ENCODE data around the gene ITGAX. TPM values are rescaled to one million over a fixed set of nuclear protein-coding genes. Genes with fewer than 3 reads are reported as not detected.

ITGAX gene
- total and polyA plus RNA-seq, 2 donors (not counting 1 experiment from before 2014, with no cell fraction given) = under 0.01 TPM; not detected in 1

DNA sequence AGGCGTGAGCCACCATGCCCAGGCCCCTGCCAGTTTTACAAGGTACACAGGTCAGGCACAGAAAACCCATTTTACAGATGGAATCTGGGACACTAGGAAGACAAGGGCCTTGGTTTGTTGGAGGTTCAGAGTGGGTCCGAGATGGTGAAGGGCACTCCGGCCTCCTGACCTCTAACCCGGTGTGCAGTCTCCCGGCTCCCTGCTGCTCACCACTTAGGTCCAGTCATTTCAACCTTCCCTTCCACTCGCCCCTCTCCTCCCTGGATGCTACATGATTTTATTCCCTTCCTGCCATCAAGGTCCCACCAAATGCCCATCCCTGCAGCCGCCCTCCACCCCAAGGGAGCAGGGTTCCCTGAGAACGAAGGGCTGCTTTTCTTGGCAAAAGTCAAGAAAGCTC, 8.7 kb downstream of the ITGAX start:
- no peak for TF ChIP-seq EZH2 (IDR thresholded peaks at IDR 0.05; ENCODE audit: low read length, missing control alignments)
- TF ChIP-seq, protein P1, sequence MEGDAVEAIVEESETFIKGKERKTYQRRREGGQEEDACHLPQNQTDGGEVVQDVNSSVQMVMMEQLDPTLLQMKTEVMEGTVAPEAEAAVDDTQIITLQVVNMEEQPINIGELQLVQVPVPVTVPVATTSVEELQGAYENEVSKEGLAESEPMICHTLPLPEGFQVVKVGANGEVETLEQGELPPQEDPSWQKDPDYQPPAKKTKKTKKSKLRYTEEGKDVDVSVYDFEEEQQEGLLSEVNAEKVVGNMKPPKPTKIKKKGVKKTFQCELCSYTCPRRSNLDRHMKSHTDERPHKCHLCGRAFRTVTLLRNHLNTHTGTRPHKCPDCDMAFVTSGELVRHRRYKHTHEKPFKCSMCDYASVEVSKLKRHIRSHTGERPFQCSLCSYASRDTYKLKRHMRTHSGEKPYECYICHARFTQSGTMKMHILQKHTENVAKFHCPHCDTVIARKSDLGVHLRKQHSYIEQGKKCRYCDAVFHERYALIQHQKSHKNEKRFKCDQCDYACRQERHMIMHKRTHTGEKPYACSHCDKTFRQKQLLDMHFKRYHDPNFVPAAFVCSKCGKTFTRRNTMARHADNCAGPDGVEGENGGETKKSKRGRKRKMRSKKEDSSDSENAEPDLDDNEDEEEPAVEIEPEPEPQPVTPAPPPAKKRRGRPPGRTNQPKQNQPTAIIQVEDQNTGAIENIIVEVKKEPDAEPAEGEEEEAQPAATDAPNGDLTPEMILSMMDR (conservative IDR thresholded peaks at IDR 0.05 in 1 of 2, IDR thresholded peaks at IDR 0.05 in 1 of 2; ENCODE audit: low read depth in 1 of 2, low read length in 2 of 2) = no peak
- Histone ChIP-seq H3K9ac (ENCODE audit: insufficient read depth, low read length) (no peak overlapping the region), H3K4me2 (ENCODE audit: extremely low read depth, insufficient read depth, low read length) (no peak overlapping the region), H3K4me3 (replicated peaks in 1 of 4; ENCODE audit: control extremely low read depth in 1 of 4, insufficient read depth in 1 of 4, low read depth in 3 of 4, low read length in 4 of 4) (no peak overlapping the region), H3K4me1 (ENCODE audit: control insufficient read depth, extremely low read depth, insufficient read depth, low read length) (no peaks in the 10 kb centered on the region), H3K79me2 (ENCODE audit: control insufficient read depth, insufficient read depth, low read length) (no peaks in the 10 kb centered on the region), H3K27me3 (ENCODE audit: control insufficient read depth, insufficient read depth, low read length) (no peaks in the 10 kb centered on the region), H3K27ac (ENCODE audit: insufficient read depth, low read length) (no peak overlapping the region), H2AFZ (ENCODE audit: low read length) (no peak overlapping the region), H3K36me3 (ENCODE audit: control insufficient read depth, insufficient read depth, low read length) (no peaks in the 10 kb centered on the region), H4K20me1 (ENCODE audit: control insufficient read depth, extremely low read depth, insufficient read depth, low read length) (no peaks in the 10 kb centered on the region), H3K9me3 (ENCODE audit: control insufficient read depth, insufficient read depth, low read depth, low read length) (no peaks in the 10 kb centered on the region)
- DNase-seq (ENCODE audit: low read depth in 2 of 2) = no peak

DNA sequence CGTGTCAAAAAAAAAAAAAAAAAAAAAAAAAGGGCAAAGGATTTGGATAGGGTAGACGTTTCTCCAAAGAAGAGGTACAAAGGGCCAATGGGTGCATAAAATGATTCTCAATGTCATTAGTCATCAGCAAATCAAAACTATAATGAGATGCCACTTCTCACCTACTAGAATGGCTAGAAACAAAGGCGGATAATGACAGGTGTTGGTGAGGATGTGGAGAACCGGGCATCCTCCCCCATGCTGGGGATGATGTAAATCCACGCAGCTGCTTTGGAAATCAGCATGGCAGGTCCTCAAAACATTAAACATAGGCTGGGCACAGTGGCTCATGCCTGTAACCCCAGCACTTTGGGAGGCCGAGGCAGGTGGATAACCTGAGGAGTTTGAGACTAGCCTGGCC, 9.4 kb downstream of the ITGAX start:
- Histone ChIP-seq H3K9me3 (ENCODE audit: control insufficient read depth, insufficient read depth, low read depth, low read length) (no peaks in the 10 kb centered on the region), H3K4me1 (ENCODE audit: control insufficient read depth, extremely low read depth, insufficient read depth, low read length) (no peaks in the 10 kb centered on the region), H3K9ac (ENCODE audit: insufficient read depth, low read length) (no peak overlapping the region), H3K4me2 (ENCODE audit: extremely low read depth, insufficient read depth, low read length) (no peak overlapping the region), H4K20me1 (ENCODE audit: control insufficient read depth, extremely low read depth, insufficient read depth, low read length) (no peaks in the 10 kb centered on the region), H2AFZ (ENCODE audit: low read length) (no peak overlapping the region), H3K79me2 (ENCODE audit: control insufficient read depth, insufficient read depth, low read length) (no peaks in the 10 kb centered on the region), H3K36me3 (ENCODE audit: control insufficient read depth, insufficient read depth, low read length) (no peaks in the 10 kb centered on the region), H3K27ac (ENCODE audit: insufficient read depth, low read length) (no peak overlapping the region), H3K4me3 (replicated peaks in 1 of 4; ENCODE audit: control extremely low read depth in 1 of 4, insufficient read depth in 1 of 4, low read depth in 3 of 4, low read length in 4 of 4) (no peak overlapping the region), H3K27me3 (ENCODE audit: control insufficient read depth, insufficient read depth, low read length) (no peaks in the 10 kb centered on the region)
- DNase-seq (ENCODE audit: low read depth in 2 of 2) = no peak
- TF ChIP-seq, protein P1 (conservative IDR thresholded peaks at IDR 0.05 in 1 of 2, IDR thresholded peaks at IDR 0.05 in 1 of 2; ENCODE audit: low read depth in 1 of 2, low read length in 2 of 2) = no peak
- TF ChIP-seq EZH2 (IDR thresholded peaks at IDR 0.05; ENCODE audit: low read length, missing control alignments) = no peak

DNA sequence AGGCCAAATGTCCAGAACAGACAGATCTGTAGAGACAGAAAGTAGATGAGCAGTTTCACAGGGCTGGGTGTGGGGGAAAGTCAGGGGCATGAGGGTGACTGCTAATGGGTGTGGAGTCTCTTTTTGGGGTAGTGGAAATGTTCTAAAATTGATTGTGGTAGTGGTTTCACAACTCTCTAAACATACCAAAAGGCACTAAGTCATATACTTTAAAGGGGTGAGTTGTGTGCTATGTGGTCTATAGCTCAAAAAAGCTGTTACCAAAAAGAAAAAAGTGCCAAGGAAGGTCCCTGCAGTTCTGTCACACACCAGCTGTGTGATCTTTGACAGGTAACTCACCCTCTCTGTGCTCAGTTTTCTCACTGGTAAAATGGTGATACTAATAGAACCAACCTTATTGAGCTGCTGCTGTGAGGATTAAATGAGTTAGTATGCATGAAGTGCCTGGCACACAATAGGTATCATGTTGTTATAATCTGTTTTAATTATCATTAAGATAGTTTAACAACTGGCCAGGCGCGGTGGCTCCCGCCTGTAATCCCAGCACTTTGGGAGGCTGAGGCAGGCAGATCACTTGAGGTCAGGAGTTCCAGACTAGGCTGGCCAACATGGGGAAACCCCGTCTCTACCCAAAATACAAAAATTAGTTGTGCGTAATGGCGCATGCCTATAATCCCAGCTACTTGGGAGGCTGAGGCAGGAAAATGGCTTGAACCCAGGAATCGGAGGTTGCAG, 10.3 kb downstream of the ITGAX start:
- no peaks in the 10 kb centered on the region for H3K36me3 ChIP-seq (ENCODE audit: control insufficient read depth, insufficient read depth, low read length)
- no peaks in the 10 kb centered on the region for H3K79me2 ChIP-seq (ENCODE audit: control insufficient read depth, insufficient read depth, low read length)
- H4K20me1 ChIP-seq (ENCODE audit: control insufficient read depth, extremely low read depth, insufficient read depth, low read length) = no peaks in the 10 kb centered on the region
- H3K4me3 ChIP-seq (replicated peaks in 1 of 4; ENCODE audit: control extremely low read depth in 1 of 4, insufficient read depth in 1 of 4, low read depth in 3 of 4, low read length in 4 of 4) = no peak overlapping the region
- no peak for TF ChIP-seq EZH2 (IDR thresholded peaks at IDR 0.05; ENCODE audit: low read length, missing control alignments)
- TF ChIP-seq, protein P1 (conservative IDR thresholded peaks at IDR 0.05 in 1 of 2, IDR thresholded peaks at IDR 0.05 in 1 of 2; ENCODE audit: low read depth in 1 of 2, low read length in 2 of 2) = no peak
- no peak overlapping the region for H3K4me2 ChIP-seq (ENCODE audit: extremely low read depth, insufficient read depth, low read length)
- DNase-seq (ENCODE audit: low read depth in 2 of 2) = no peak
- no peaks in the 10 kb centered on the region for H3K9me3 ChIP-seq (ENCODE audit: control insufficient read depth, insufficient read depth, low read depth, low read length)
- H3K9ac ChIP-seq (ENCODE audit: insufficient read depth, low read length) = no peak overlapping the region
- H3K27ac ChIP-seq (ENCODE audit: insufficient read depth, low read length) = no peak overlapping the region
- no peaks in the 10 kb centered on the region for H3K27me3 ChIP-seq (ENCODE audit: control insufficient read depth, insufficient read depth, low read length)
- no peaks in the 10 kb centered on the region for H3K4me1 ChIP-seq (ENCODE audit: control insufficient read depth, extremely low read depth, insufficient read depth, low read length)
- H2AFZ ChIP-seq (ENCODE audit: low read length) = no peak overlapping the region
